ENCODE measurements around the gene ZNF451.
A peak's percentile ranks its signal among the peaks of the same experiment; 100 is the strongest.

ZNF451 gene

DNA sequence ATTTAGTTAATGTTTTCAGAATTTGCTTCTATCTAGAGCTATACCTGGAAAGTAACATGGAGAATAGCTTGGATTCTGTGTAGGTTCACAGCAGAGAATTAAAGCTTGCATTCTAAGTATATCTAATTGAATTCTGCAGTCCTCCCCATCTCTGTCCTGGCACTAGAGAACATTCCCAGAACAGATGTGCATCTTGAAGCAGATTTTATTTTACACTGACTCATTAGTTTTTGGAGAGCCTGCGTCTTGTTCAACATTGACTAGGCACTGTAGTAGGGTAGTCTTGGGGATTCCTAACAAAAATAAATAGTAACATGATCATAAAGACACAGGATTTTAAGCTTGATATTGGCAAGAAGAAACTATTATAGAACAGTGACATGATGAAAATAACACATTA, 45.9 kb downstream of the ZNF451 start:
- no peak overlapping the region for H3K4me3 ChIP-seq (ENCODE audit: low read depth, low read length)
- TF ChIP-seq, protein P1, sequence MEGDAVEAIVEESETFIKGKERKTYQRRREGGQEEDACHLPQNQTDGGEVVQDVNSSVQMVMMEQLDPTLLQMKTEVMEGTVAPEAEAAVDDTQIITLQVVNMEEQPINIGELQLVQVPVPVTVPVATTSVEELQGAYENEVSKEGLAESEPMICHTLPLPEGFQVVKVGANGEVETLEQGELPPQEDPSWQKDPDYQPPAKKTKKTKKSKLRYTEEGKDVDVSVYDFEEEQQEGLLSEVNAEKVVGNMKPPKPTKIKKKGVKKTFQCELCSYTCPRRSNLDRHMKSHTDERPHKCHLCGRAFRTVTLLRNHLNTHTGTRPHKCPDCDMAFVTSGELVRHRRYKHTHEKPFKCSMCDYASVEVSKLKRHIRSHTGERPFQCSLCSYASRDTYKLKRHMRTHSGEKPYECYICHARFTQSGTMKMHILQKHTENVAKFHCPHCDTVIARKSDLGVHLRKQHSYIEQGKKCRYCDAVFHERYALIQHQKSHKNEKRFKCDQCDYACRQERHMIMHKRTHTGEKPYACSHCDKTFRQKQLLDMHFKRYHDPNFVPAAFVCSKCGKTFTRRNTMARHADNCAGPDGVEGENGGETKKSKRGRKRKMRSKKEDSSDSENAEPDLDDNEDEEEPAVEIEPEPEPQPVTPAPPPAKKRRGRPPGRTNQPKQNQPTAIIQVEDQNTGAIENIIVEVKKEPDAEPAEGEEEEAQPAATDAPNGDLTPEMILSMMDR (IDR thresholded peaks at IDR 0.05; ENCODE audit: low read depth, low read length) = no peak
- in situ Hi-C loops (cut with HindIII; ENCODE audit: low sequenced_read_pairs) = no loop called here
- peak; percentile 14 for DNase-seq (ENCODE audit: low read depth, low spot score)

DNA sequence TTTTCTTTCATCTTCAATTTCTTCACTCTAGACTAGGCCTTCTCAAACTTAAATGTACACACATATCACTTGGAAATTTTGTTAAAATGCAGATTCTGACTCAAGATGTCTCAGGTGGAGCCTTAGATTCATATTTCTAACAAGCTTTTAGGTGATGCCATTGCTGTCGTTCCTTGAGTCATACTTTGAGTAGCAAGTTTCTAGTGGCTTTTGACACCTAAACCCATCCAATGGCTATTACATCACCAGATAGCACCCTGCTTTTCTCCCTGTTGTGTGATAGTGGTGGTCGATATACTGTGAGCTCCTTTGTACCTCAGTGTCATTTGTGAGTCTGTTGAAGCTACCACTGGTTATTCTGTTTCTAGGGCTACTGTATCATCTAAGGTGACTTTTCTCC, 47.4 kb downstream of the ZNF451 start:
- no peak overlapping the region for H3K4me3 ChIP-seq (ENCODE audit: low read depth, low read length)
- in situ Hi-C loops (cut with HindIII; ENCODE audit: low sequenced_read_pairs) = no loop called here
- TF ChIP-seq, protein P1 (IDR thresholded peaks at IDR 0.05; ENCODE audit: low read depth, low read length) = no peak
- DNase-seq (ENCODE audit: low read depth, low spot score) = no peak

- in situ Hi-C loops (cut with HindIII; ENCODE audit: low sequenced_read_pairs) = no loop called here
- no peak for DNase-seq (ENCODE audit: low read depth, low spot score)
- TF ChIP-seq, protein P1 (IDR thresholded peaks at IDR 0.05; ENCODE audit: low read depth, low read length) = no peak
- H3K4me3 ChIP-seq (ENCODE audit: low read depth, low read length) = no peak overlapping the region
Observed at GRCh38 chr6:57138026-57138425, 48.0 kb downstream of the ZNF451 start.

DNA sequence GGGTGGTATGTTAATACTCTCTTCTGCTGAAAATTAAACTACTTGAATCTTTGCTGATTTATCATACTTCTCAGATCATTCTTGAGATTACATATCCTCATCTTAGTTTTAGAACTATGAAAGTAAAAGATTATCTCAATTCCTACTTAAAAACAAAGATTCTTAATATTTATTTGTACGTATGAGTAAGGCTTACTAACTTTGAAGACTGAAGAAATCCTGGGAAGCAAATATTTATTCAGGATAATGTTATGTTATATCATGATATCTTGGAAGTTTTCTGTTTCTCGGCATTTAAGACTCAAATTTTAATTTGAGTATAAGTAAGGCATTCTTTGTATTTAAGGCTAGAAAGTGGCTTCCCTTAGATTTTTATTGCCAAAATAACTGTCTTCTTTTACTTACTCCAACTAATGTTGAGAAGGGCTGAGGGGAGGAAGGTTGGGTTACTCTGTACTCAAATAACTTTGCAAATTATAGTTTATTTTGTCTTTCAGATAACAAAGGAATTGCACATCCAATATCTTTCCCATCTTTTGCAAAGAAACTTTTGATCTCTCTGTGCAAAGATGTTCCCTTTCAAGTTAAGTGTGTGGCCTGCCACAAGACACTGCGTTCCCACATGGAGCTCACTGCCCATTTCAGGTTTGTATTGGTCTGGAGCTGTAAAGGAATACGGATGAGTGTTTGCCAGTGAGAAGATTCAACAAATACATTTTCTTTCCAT, 51.6 kb downstream of the ZNF451 start:
- TF ChIP-seq, protein P1 (IDR thresholded peaks at IDR 0.05; ENCODE audit: low read depth, low read length) = no peak
- no peak overlapping the region for H3K4me3 ChIP-seq (ENCODE audit: low read depth, low read length)
- in situ Hi-C loops (cut with HindIII; ENCODE audit: low sequenced_read_pairs) = no loop called here
- DNase-seq (ENCODE audit: low read depth, low spot score) = no peak

DNA sequence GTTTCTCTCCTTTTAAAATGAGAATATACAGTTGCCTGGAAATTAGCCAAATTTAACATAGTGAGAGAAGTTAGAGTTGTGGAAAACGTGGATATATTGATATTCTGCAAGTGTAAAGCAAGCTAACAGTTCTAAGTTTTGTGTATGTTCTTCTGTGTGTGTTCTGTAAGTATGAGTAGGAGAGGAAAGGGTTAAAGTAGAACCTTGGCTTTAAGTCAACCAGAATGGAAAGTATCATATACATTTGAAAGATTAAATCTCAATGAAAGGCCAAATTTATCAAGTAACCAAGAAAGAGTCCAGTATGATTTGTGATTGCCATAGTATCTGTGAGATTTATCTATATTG, 52.2 kb downstream of the ZNF451 start:
- DNase-seq (ENCODE audit: low read depth, low spot score) = no peak
- TF ChIP-seq, protein P1 (IDR thresholded peaks at IDR 0.05; ENCODE audit: low read depth, low read length) = no peak
- in situ Hi-C loops (cut with HindIII; ENCODE audit: low sequenced_read_pairs) = no loop called here
- H3K4me3 ChIP-seq (ENCODE audit: low read depth, low read length) = no peak overlapping the region

DNA sequence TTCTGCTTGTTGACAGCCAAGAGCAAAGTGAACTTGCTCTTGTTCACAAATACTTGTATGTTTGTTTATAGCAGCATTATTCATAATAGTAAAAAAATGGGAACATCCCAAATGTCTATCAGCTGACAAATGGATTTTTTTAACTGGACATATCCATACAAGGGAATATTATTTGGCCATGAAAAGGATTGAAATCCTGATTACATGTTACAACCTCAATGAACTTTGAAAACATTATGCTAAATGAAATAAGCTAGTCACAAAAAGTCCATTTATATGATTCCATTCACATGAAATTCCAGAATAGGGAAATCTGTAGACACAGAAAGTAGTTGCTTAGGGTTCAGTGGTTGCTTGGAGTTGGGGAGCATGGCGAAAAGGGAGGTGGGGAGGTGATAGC, 53.7 kb downstream of the ZNF451 start:
- in situ Hi-C loops (cut with HindIII; ENCODE audit: low sequenced_read_pairs) = no loop called here
- no peak overlapping the region for H3K4me3 ChIP-seq (ENCODE audit: low read depth, low read length)
- TF ChIP-seq, protein P1 (IDR thresholded peaks at IDR 0.05; ENCODE audit: low read depth, low read length) = no peak
- DNase-seq (ENCODE audit: low read depth, low spot score) = no peak
